ENCODE data around the gene AMBRA1.

AMBRA1 gene

GRCh38 chr11:46391578-46392420 lies 202.0 kb downstream of the AMBRA1 start, which contains the start of gene CHRM4:
Gene CHRM4 (minus strand): TSS chr11:46391776. CDS start chr11:46386557, 5,219 bp downstream.
- DNase-seq, result peak; percentile 22

- DNase-seq, result no peak
Measured at GRCh38 chr11:46391186-46391577, 202.6 kb downstream of the AMBRA1 start.

GRCh38 chr11:46390331-46391171 lies 203.3 kb downstream of the AMBRA1 start:
- no peak for DNase-seq

GRCh38 chr11:46389450-46390330 lies 204.1 kb downstream of the AMBRA1 start:
- peak; percentile 66 for DNase-seq

GRCh38 chr11:46388619-46389449 lies 205.0 kb downstream of the AMBRA1 start:
- no peak for DNase-seq

- DNase-seq, result no peak
Measured at GRCh38 chr11:46387919-46388618, 205.8 kb downstream of the AMBRA1 start.

GRCh38 chr11:46387456-46387855 lies 206.4 kb downstream of the AMBRA1 start:
- no peak for DNase-seq

- DNase-seq, result peak; percentile 40
Measured at GRCh38 chr11:46386674-46387073, 207.1 kb downstream of the AMBRA1 start.

- no peak for DNase-seq
Measured at GRCh38 chr11:46386005-46386578, 207.7 kb downstream of the AMBRA1 start.

- DNase-seq, result no peak
Measured at GRCh38 chr11:46385169-46386004, 208.4 kb downstream of the AMBRA1 start.

- DNase-seq, result no peak
Measured at GRCh38 chr11:46383974-46384701, 209.7 kb downstream of the AMBRA1 start.

- DNase-seq, result no peak
Measured at GRCh38 chr11:46383404-46383758, 210.4 kb downstream of the AMBRA1 start.

- DNase-seq, result peak; percentile 61
Measured at GRCh38 chr11:46382646-46383403, 211.0 kb downstream of the AMBRA1 start.

- no peak for DNase-seq
Measured at GRCh38 chr11:46381819-46382645, 211.8 kb downstream of the AMBRA1 start.

GRCh38 chr11:46381048-46381818 lies 212.6 kb downstream of the AMBRA1 start, which contains the start of gene MDK:
Gene MDK (plus strand): TSS chr11:46381669. CDS start chr11:46382058, 389 bp downstream.
- no peak for DNase-seq

GRCh38 chr11:46380340-46381047 lies 213.3 kb downstream of the AMBRA1 start:
- DNase-seq, result no peak
